Adrenal gland (tissue), 12 donors: ENCODE data around the gene SCARB1. TPM values are rescaled to one million over a fixed set of nuclear protein-coding genes. Genes with fewer than 3 reads are reported as not detected.

Experiments
- DNase-seq, 7 donors: peaks; one replicate each; pipeline ENCODE4 v3.0.0-alpha.2; 2019 to 2020
- H3K27ac ChIP-seq, 5 donors: fragments of 200-600 bp; sonication (generic) in 4 of 5; 1 replicate in 3 of 5; 2 replicates in 2 of 5; pipeline versions ENCODE4 v1.5.1 to v1.8.0; 2016 to 2020; ENCODE audit warnings: mild to moderate bottlenecking in 1 of 5
- H3K27me3 ChIP-seq: fragments of 200-600 bp; 2 replicates; pipeline ENCODE4 v1.8.0; 2021
- H3K36me3 ChIP-seq, 2 donors: fragments of 200-600 bp; replicated peaks in 1 of 2; 1 replicate in 1 of 2; 2 replicates in 1 of 2; pipeline versions ENCODE4 v1.5.1 to v1.8.0; 2018 to 2022
- H3K4me1 ChIP-seq, 2 donors: fragments of 200-600 bp; replicated peaks in 1 of 2; 1 replicate in 1 of 2; 2 replicates in 1 of 2; pipeline versions ENCODE4 v1.5.1 to v1.8.0; 2018 to 2021
- H3K4me3 ChIP-seq, 4 donors: fragments of 200-600 bp; sonication (generic) in 3 of 4; one replicate each; pipeline ENCODE4 v1.5.1; 2016 to 2018
- H3K9me3 ChIP-seq, 3 donors: fragments of 200-600 bp; sonication (generic) in 1 of 3; replicated peaks in 1 of 3; 1 replicate in 2 of 3; 2 replicates in 1 of 3; pipeline versions ENCODE4 v1.5.1 to v1.8.0; 2016 to 2021
- POLR2A ChIP-seq, 2 donors: fragments of 450-650 bp; IDR thresholded peaks; one replicate each; pipeline ENCODE4 v1.6.1; 2017; ENCODE audit warnings: antibody characterized with exemption in 2 of 2, mild to moderate bottlenecking in 2 of 2, moderate library complexity in 1 of 2
- WGBS, 4 donors: extraction: QIAGEN DNeasy Blood & Tissue Kit in 2 of 4; methylation state at CpG; one replicate each; pipeline versions ENCODE4 v1.1.5 to v1.1.7; 2013 to 2017; 5-methylcytosine and 5-hydroxymethylcytosine counted together
- intact Hi-C, 2 donors: fragments of 100-400 bp; cut with DNase I; formaldehyde crosslinking; loops; one replicate each; pipeline versions ENCODE4 v1.14.1 to v1.15.0; 2022 to 2023
- polyA plus RNA-seq, 3 donors: library from polyadenylated mRNA; stranded (reverse); fragments of 200-250 nt in 2 of 3; fragments of 350-450 nt in 1 of 3; fragmentation: Illumina TruSeq in 1 of 3; extraction: RNeasy Lipid Tissue Mini Kit (QIAGEN cat#74804) in 1 of 3; gene quantifications; one replicate each; pipeline ENCODE4 v1.2.3, GENCODE V29; 2013 to 2014
- total RNA-seq, 9 donors: library from RNA; depleted of rRNA in 4 of 9; stranded (reverse); fragments of >200 nt in 4 of 9; fragments of 120-200 nt in 1 of 9; fragmentation: NEBNext Ultra II Directional in 1 of 9; extraction: Animal tissue kit (Norgen Biotek cat#: 25700) in 1 of 9; gene quantifications; one replicate each; pipeline versions ENCODE4 v1.1.0 to v1.2.4, GENCODE V29; 2013 to 2023
- TF ChIP-seq, protein P1 (sequence below), 6 experiments: fragments of 450-650 bp in 4 of 6; fragments of 200-600 bp in 2 of 6; sonication (generic) in 1 of 6; IDR thresholded peaks; 1 replicate in 5 of 6; 2 replicates in 1 of 6; pipeline versions ENCODE4 v1.5.1 to v1.8.0; 2016 to 2021; ENCODE audit warnings: antibody characterized with exemption in 6 of 6, mild to moderate bottlenecking in 2 of 6, moderate library complexity in 1 of 6
- donor health status: healthy with polysubstance abuse.
- donor health status: Bipolar disorder and iron deficiency.
- donor health status: DM: yes; HTN: yes; CAD: no.
- donor health status: DM: no; HTN: no; CAD: no.
- donor health status: DM: no; HTN: no; CAD: no.
- donor health status: DM: yes; HTN: yes; CAD: no.

SCARB1 gene
- total and polyA plus RNA-seq, 12 donors: 213 to 8,580 (median 1,325) TPM

DNA sequence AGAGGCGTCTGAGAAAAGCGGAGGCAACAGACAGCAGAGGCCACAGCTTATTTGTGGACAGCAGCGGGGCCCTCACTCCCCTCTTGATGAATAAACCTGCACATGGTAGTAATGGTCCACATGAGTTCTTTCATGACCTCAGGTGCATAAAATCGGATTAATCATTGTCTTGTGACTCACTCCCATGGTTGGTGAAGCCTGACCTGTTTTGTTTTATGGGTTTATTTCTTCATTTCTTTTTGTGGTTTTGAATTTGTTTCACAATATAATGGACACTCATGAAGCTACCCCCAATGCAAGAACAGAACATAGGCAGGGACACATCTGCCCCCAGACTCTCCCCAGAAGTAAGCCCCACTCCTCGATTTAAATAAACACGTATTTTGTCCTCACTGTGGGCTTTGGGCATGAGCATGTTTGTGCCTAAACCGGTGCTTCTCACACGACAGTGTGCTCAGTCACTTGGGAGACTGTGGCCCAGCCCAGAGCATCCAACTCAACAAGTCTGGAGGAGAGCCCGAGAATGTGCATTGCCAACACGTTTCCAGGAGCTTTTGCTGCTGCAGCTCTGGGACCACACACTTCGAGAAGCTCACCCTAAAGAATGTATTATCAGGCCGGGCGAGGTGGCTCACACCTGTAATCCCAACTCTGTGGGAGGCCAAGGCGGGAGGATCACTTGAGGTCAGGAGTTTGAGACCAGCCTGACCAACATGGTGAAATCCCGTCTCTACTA is 116.1 kb downstream of the SCARB1 start:
- Histone ChIP-seq H3K36me3 (no peaks in the 10 kb centered on the region), H3K27ac (peak overlapping the region in 4 of 5 donors; percentile 74 to 91 (median 85)), H3K4me3 (no peak overlapping the region), H3K9me3 (no peaks in the 10 kb centered on the region), H3K4me1 (peaks cover 14 to 36% of the 10 kb centered on the region in 2 donors), H3K27me3 (no peaks in the 10 kb centered on the region)
- TF ChIP-seq POLR2A (IDR thresholded peaks at IDR 0.05): no peak
- TF ChIP-seq, protein P1, sequence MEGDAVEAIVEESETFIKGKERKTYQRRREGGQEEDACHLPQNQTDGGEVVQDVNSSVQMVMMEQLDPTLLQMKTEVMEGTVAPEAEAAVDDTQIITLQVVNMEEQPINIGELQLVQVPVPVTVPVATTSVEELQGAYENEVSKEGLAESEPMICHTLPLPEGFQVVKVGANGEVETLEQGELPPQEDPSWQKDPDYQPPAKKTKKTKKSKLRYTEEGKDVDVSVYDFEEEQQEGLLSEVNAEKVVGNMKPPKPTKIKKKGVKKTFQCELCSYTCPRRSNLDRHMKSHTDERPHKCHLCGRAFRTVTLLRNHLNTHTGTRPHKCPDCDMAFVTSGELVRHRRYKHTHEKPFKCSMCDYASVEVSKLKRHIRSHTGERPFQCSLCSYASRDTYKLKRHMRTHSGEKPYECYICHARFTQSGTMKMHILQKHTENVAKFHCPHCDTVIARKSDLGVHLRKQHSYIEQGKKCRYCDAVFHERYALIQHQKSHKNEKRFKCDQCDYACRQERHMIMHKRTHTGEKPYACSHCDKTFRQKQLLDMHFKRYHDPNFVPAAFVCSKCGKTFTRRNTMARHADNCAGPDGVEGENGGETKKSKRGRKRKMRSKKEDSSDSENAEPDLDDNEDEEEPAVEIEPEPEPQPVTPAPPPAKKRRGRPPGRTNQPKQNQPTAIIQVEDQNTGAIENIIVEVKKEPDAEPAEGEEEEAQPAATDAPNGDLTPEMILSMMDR (IDR thresholded peaks at IDR 0.05): no peak
- DNase-seq: no peak
- 80 to 86% (median 82%) methylated on average over 11 to 15 of the region's 15 CpGs for WGBS, 4 donors
- intact Hi-C loops: loop anchor here in 1 of 2 donors (10.0 kb wide), 1 partner anchor 63 kb away; no protein-coding TSS in a partner anchor

DNA sequence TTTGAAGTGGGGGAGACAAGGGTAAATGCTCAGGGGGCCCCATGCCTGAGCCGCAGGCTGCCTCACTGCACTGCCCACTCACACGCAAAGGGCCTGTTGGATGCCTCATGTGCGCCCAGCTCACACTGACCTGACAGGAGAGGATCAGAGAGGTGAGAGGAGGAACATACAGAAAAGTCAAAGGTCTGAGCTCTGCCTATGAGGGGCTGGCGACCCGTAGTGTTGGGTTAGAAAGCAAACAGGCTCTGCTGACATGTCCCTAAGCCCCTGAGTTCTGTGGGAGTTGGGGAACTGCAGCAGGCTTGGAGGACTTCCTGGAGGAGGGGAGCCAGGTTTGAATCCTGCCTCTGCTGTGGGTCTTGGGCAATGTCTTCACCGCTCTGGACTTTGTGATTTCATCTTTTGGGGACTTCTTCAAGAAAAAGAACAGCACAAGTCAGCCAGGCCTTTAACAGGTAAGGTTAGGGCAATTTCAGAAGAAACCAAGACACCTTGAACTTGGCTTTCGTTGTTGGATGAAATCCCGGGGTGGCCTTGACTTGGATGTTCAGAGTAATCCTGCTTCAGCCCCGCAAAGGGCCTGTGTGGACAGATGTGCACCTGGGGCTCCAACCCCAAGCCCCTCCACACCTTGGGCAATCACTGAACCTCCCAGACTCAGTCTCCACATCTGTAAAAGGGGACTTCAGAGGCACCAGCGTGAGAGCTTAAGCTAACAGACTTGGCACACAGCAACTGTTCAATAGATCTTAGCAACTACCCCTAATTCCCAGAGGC is 116.8 kb downstream of the SCARB1 start:
- Histone ChIP-seq H3K4me1 (peaks cover 14 to 28% of the 10 kb centered on the region in 2 donors), H3K9me3 (no peaks in the 10 kb centered on the region), H3K4me3 (no peak overlapping the region), H3K27ac (peak overlapping the region; percentile 52 to 91 (median 80)), H3K27me3 (no peaks in the 10 kb centered on the region), H3K36me3 (no peaks in the 10 kb centered on the region)
- 68 to 75% (median 70%) methylated on average over 8 to 10 of the region's 10 CpGs for WGBS, 4 donors
- TF ChIP-seq POLR2A (IDR thresholded peaks at IDR 0.05): no peak
- TF ChIP-seq, protein P1 (IDR thresholded peaks at IDR 0.05): no peak
- DNase-seq: no peak
- intact Hi-C loops: loop anchor here in 1 of 2 donors (10.0 kb wide), 1 partner anchor 62 kb away; no protein-coding TSS in a partner anchor

DNA sequence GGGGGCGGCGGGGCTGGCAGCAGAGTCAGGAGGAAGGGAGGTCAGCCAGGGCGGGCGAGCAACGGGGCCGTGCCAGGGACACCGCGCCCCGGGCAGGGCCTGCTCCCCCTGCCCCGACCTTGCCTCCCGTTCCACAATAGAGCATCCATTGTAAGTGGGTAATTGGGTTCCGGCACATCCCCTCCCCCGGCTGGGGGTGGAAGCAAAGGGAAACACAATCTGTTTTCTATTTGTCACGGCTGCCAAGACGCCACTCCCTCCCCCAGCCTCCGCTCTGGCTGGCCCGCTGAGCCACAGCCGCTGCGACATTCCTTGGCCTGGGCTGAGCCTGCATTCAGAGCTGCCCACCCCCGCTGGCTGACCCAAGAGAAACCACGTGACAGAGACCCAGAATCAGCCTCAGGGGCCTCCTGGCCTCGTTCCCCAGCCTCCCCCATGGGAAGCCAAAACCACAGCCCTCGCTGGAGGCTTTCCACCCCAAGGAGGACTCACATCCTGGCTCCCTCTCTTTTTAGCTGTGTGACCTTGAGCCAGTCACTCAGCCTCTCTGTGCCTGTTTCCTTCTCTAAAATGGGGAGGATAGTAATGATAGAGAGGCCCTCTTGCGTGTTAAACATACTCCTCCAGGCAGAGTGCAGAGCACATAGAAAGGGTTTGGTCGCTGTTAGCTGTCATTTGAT is 117.6 kb downstream of the SCARB1 start:
- H3K9me3 ChIP-seq: no peaks in the 10 kb centered on the region
- intact Hi-C loops: loop anchor here in 1 of 2 donors (10.0 kb wide), 1 partner anchor 61 kb away; no protein-coding TSS in a partner anchor
- WGBS, 4 donors: 2 to 8% (median 6%) methylated on average over 18 to 25 of the region's 25 CpGs

More for the DNA sequence above, 117.6 kb downstream of the SCARB1 start:
- H3K36me3 ChIP-seq: no peaks in the 10 kb centered on the region
- H3K4me1 ChIP-seq: peaks cover 14 to 31% of the 10 kb centered on the region in 2 donors
- H3K27me3 ChIP-seq: no peaks in the 10 kb centered on the region
- H3K27ac ChIP-seq: peak overlapping the region; percentile 60 to 91 (median 80)
- TF ChIP-seq, protein P1 (IDR thresholded peaks at IDR 0.05): no peak
- TF ChIP-seq POLR2A (IDR thresholded peaks at IDR 0.05): peak in 1 of 2 donors; percentile 48
- no peak overlapping the region for H3K4me3 ChIP-seq
- DNase-seq: peak; percentile 89 to 98 (median 96)
